Mesendoderm (in vitro differentiated cells): ENCODE measurements around the gene ABCA7.

Source experiments
- DNase-seq: peaks from one replicate; pipeline ENCODE4 v3.0.0; 2013
- H2AK5ac ChIP-seq: 2 replicates; pipeline ENCODE4 v1.6.1; 2013; ENCODE audit warnings: low read length, inconsistent platforms
- H2BK120ac ChIP-seq: 2 replicates; pipeline ENCODE4 v1.6.1; 2013; ENCODE audit warnings: low read depth, mild to moderate bottlenecking, low read length, moderate library complexity, mixed read lengths
- H2BK15ac ChIP-seq: replicated peaks from 2 replicates; pipeline ENCODE4 v1.6.1; 2013; ENCODE audit warnings: low read depth, mild to moderate bottlenecking, moderate library complexity
- H2BK5ac ChIP-seq: 2 replicates; pipeline ENCODE4 v1.6.1; 2013; ENCODE audit warnings: low read length, inconsistent platforms
- H3K18ac ChIP-seq: 2 replicates; pipeline ENCODE4 v1.6.1; 2013; ENCODE audit warnings: mild to moderate bottlenecking, low read length, mixed read lengths
- H3K23ac ChIP-seq: one replicate; pipeline ENCODE4 v1.6.1; 2013; ENCODE audit warnings: low read length
- H3K27ac ChIP-seq: 2 replicates; pipeline ENCODE4 v1.5.1; 2013; ENCODE audit warnings: low read depth, mild to moderate bottlenecking, inconsistent platforms, low read length, moderate library complexity
- H3K27me3 ChIP-seq: 2 replicates; pipeline ENCODE4 v1.6.1; 2013; ENCODE audit warnings: low read length, control low read depth, mild to moderate bottlenecking, inconsistent platforms; ENCODE audit not compliant: insufficient read depth, poor library complexity
- H3K36me3 ChIP-seq: 2 replicates; pipeline ENCODE4 v1.6.1; 2013; ENCODE audit warnings: low read length, inconsistent platforms; ENCODE audit not compliant: control insufficient read depth, insufficient read depth
- H3K4ac ChIP-seq: one replicate; pipeline ENCODE4 v1.6.1; 2013; ENCODE audit warnings: low read depth, mild to moderate bottlenecking, low read length, moderate library complexity
- H3K4me1 ChIP-seq: 2 replicates; pipeline ENCODE4 v1.6.1; 2013; ENCODE audit warnings: low read depth, low read length, inconsistent platforms; ENCODE audit not compliant: control insufficient read depth
- H3K4me2 ChIP-seq: 2 replicates; pipeline ENCODE4 v1.6.1; 2013; ENCODE audit warnings: low read length
- H3K4me3 ChIP-seq: 2 replicates; pipeline ENCODE4 v1.5.1; 2013; ENCODE audit warnings: mild to moderate bottlenecking, low read length
- H3K56ac ChIP-seq: one replicate; pipeline ENCODE4 v1.6.1; 2013; ENCODE audit warnings: low read length
- H3K79me1 ChIP-seq: 2 replicates; pipeline ENCODE4 v1.6.1; 2013; ENCODE audit warnings: low read length, inconsistent platforms
- H3K79me2 ChIP-seq: 2 replicates; pipeline ENCODE4 v1.6.1; 2013; ENCODE audit warnings: mild to moderate bottlenecking, low read length; ENCODE audit not compliant: control insufficient read depth, insufficient read depth
- H3K9ac ChIP-seq: 2 replicates; pipeline ENCODE4 v1.6.1; 2013; ENCODE audit warnings: low read length, inconsistent platforms
- H4K5ac ChIP-seq: one replicate; pipeline ENCODE4 v1.6.1; 2013; ENCODE audit warnings: low read length
- H4K8ac ChIP-seq: one replicate; pipeline ENCODE4 v1.6.1; 2013; ENCODE audit warnings: low read depth, mild to moderate bottlenecking, control low read depth, low read length, moderate library complexity
- WGBS: extraction: QIAGEN DNeasy Blood & Tissue Kit; methylation state at CpG from one replicate; pipeline ENCODE4 v1.1.7; 2013; ENCODE audit warnings: low lambda C conversion rate, missing lambda C conversion rate; ENCODE audit not compliant: insufficient coverage; ENCODE audit errors: extremely low coverage; 5-methylcytosine and 5-hydroxymethylcytosine counted together

The ABCA7 gene

DNA sequence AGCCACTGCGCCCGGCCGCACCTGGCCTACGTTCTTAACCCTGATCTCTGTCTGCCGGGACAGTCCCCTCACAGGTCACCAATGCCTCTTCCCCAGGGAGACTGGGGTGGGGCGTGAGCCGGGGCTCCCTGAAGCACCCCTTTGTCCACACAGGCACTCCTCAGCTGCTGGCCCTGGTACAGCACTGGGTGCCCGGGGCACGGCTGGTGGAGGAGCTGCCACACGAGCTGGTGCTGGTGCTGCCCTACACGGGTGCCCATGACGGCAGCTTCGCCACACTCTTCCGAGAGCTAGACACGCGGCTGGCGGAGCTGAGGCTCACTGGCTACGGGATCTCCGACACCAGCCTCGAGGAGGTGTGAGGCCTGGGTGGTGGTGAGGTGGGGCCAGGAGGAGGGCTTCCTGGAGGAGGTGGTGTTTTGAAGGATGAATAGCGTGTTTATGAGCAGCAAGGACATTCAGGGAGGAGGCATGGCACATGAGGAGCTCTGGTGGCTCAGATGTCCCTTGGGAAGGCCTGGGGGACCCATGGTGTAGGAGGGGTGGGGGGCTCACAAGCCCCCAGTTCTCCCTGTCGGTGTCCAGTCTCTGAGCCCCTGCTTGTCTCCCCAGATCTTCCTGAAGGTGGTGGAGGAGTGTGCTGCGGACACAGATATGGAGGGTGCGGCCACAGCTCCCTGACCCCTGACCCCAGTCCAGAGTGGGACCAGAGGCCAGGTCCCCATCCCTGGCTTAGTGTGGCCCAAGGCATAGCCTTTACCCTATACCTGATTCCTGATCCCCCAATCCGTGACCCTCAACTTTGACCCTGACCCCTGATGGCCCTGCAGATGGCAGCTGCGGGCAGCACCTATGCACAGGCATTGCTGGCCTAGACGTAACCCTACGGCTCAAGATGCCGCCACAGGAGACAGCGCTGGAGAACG is 13.5 kb downstream of the ABCA7 start:
- no peak overlapping the region for H3K4me3 ChIP-seq
- H2BK120ac ChIP-seq, result no peak overlapping the region
- no peaks in the 10 kb centered on the region for H3K79me2 ChIP-seq
- H3K79me1 ChIP-seq, result no peaks in the 10 kb centered on the region
- H2BK15ac ChIP-seq, result no peak overlapping the region
- H3K4me1 ChIP-seq, result no peaks in the 10 kb centered on the region
- no peak overlapping the region for H2BK5ac ChIP-seq
- H2AK5ac ChIP-seq, result no peak overlapping the region
- H3K4ac ChIP-seq, result no peak overlapping the region
- H3K56ac ChIP-seq, result no peak overlapping the region
- no peak overlapping the region for H3K23ac ChIP-seq
- no peak overlapping the region for H4K5ac ChIP-seq
- no CpG with 5 or more reads among the region's 31 CpGs for WGBS
- DNase-seq, result no peak
- H3K9ac ChIP-seq, result no peak overlapping the region
- H3K4me2 ChIP-seq, result no peak overlapping the region
- no peaks in the 10 kb centered on the region for H3K27me3 ChIP-seq
- no peak overlapping the region for H3K18ac ChIP-seq
- H4K8ac ChIP-seq, result no peak overlapping the region
- no peak overlapping the region for H3K27ac ChIP-seq
- no peaks in the 10 kb centered on the region for H3K36me3 ChIP-seq

- Histone ChIP-seq H4K8ac (no peak overlapping the region), H2AK5ac (no peak overlapping the region), H3K18ac (no peak overlapping the region), H3K4me2 (no peak overlapping the region), H4K5ac (no peak overlapping the region), H3K4me1 (no peaks in the 10 kb centered on the region), H3K23ac (no peak overlapping the region), H3K79me1 (no peaks in the 10 kb centered on the region), H2BK120ac (no peak overlapping the region), H2BK15ac (no peak overlapping the region), H2BK5ac (no peak overlapping the region), H3K27ac (no peak overlapping the region), H3K9ac (no peak overlapping the region), H3K4ac (no peak overlapping the region), H3K36me3 (no peaks in the 10 kb centered on the region), H3K56ac (no peak overlapping the region), H3K79me2 (no peaks in the 10 kb centered on the region), H3K4me3 (no peak overlapping the region), H3K27me3 (no peaks in the 10 kb centered on the region)
- WGBS, result no CpG with 5 or more reads among the region's 28 CpGs
- DNase-seq, result no peak
Observed at GRCh38 chr19:1054102-1055027, 14.5 kb downstream of the ABCA7 start.

DNA sequence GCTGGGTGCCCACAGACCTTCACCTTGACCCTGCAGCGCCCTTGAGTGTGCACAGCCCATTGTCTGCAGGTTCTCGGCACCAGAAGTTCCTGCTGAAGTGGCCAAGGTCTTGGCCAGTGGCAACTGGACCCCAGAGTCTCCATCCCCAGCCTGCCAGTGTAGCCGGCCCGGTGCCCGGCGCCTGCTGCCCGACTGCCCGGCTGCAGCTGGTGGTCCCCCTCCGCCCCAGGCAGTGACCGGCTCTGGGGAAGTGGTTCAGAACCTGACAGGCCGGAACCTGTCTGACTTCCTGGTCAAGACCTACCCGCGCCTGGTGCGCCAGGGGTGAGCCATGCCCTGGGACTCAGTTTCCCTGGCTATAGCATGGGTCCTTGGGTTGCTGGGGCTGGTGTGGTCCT is 15.1 kb downstream of the ABCA7 start:
- H3K36me3 ChIP-seq, result no peaks in the 10 kb centered on the region
- H2AK5ac ChIP-seq, result no peak overlapping the region
- no CpG with 5 or more reads among the region's 14 CpGs for WGBS
- H3K4me1 ChIP-seq, result no peaks in the 10 kb centered on the region
- H4K5ac ChIP-seq, result no peak overlapping the region
- no peaks in the 10 kb centered on the region for H3K79me1 ChIP-seq
- no peak overlapping the region for H3K18ac ChIP-seq
- no peak overlapping the region for H2BK5ac ChIP-seq
- no peak overlapping the region for H2BK120ac ChIP-seq
- no peak overlapping the region for H2BK15ac ChIP-seq
- no peaks in the 10 kb centered on the region for H3K27me3 ChIP-seq
- H3K56ac ChIP-seq, result no peak overlapping the region
- H4K8ac ChIP-seq, result no peak overlapping the region
- no peak overlapping the region for H3K23ac ChIP-seq
- H3K4me3 ChIP-seq, result no peak overlapping the region
- H3K27ac ChIP-seq, result no peak overlapping the region
- no peaks in the 10 kb centered on the region for H3K79me2 ChIP-seq
- no peak overlapping the region for H3K9ac ChIP-seq
- no peak for DNase-seq
- no peak overlapping the region for H3K4me2 ChIP-seq
- no peak overlapping the region for H3K4ac ChIP-seq

GRCh38 chr19:1055886-1056620 is 16.1 kb downstream of the ABCA7 start:
- H2BK120ac ChIP-seq, result no peak overlapping the region
- no peaks in the 10 kb centered on the region for H3K36me3 ChIP-seq
- no peak overlapping the region for H2AK5ac ChIP-seq
- H3K4me1 ChIP-seq, result no peaks in the 10 kb centered on the region
- no peak overlapping the region for H3K23ac ChIP-seq
- H2BK5ac ChIP-seq, result no peak overlapping the region
- no peak overlapping the region for H3K4ac ChIP-seq
- H4K5ac ChIP-seq, result no peak overlapping the region
- no peaks in the 10 kb centered on the region for H3K27me3 ChIP-seq
- no peak for DNase-seq
- no peak overlapping the region for H3K27ac ChIP-seq
- H3K4me3 ChIP-seq, result no peak overlapping the region
- no peak overlapping the region for H2BK15ac ChIP-seq
- WGBS, result no CpG with 5 or more reads among the region's 20 CpGs
- no peak overlapping the region for H3K4me2 ChIP-seq
- no peaks in the 10 kb centered on the region for H3K79me2 ChIP-seq
- H3K56ac ChIP-seq, result no peak overlapping the region
- no peak overlapping the region for H3K9ac ChIP-seq
- no peak overlapping the region for H4K8ac ChIP-seq
- no peaks in the 10 kb centered on the region for H3K79me1 ChIP-seq
- H3K18ac ChIP-seq, result no peak overlapping the region

GRCh38 chr19:1057176-1057855 is 17.4 kb downstream of the ABCA7 start:
- H3K23ac ChIP-seq, result no peak overlapping the region
- H3K36me3 ChIP-seq, result no peaks in the 10 kb centered on the region
- no peak overlapping the region for H3K56ac ChIP-seq
- H3K27ac ChIP-seq, result no peak overlapping the region
- no CpG with 5 or more reads among the region's 3 CpGs for WGBS
- no peak overlapping the region for H3K4ac ChIP-seq
- DNase-seq, result peak; percentile 83
- no peak overlapping the region for H3K9ac ChIP-seq
- H2AK5ac ChIP-seq, result no peak overlapping the region
- H2BK120ac ChIP-seq, result no peak overlapping the region
- no peak overlapping the region for H2BK5ac ChIP-seq
- no peak overlapping the region for H2BK15ac ChIP-seq
- no peak overlapping the region for H4K5ac ChIP-seq
- H3K4me2 ChIP-seq, result no peak overlapping the region
- H3K4me3 ChIP-seq, result no peak overlapping the region
- no peaks in the 10 kb centered on the region for H3K27me3 ChIP-seq
- no peaks in the 10 kb centered on the region for H3K79me2 ChIP-seq
- H3K18ac ChIP-seq, result no peak overlapping the region
- H3K4me1 ChIP-seq, result no peaks in the 10 kb centered on the region
- no peak overlapping the region for H4K8ac ChIP-seq
- H3K79me1 ChIP-seq, result no peaks in the 10 kb centered on the region
